Measurements from ENCODE around the gene ELK3. TPM values are rescaled to one million over a fixed set of nuclear protein-coding genes. Genes with fewer than 3 reads are reported as not detected.

The ELK3 gene
- polyA plus RNA-seq, 1 experiment: 20.9 TPM

GRCh38 chr12:96239711-96240635, 45.8 kb downstream of the ELK3 start:
- POLR2A ChIA-PET: interaction anchor here (0.6 kb wide), 1 partner anchor 19 kb away, joined by 3 read pairs; no protein-coding TSS in a partner anchor
- H3K27me3 ChIP-seq (ENCODE audit: control insufficient read depth, insufficient read depth, low read length): no peaks in the 10 kb centered on the region
- TF ChIP-seq CTCF (IDR thresholded peaks at IDR 0.05; ENCODE audit: insufficient read depth, low read depth, low read length): no peak
- H3K36me3 ChIP-seq (ENCODE audit: control insufficient read depth, insufficient read depth, low read length): no peaks in the 10 kb centered on the region
- H3K4me3 ChIP-seq (ENCODE audit: low read depth, low read length): no peak overlapping the region
- DNase-seq (ENCODE audit: low read depth): no peak
- CTCF ChIA-PET: interaction anchor here (0.6 to 1.0 kb wide), 3 partner anchors 22 to 160 kb away, joined by 3 read pairs; no protein-coding TSS in a partner anchor

DNA sequence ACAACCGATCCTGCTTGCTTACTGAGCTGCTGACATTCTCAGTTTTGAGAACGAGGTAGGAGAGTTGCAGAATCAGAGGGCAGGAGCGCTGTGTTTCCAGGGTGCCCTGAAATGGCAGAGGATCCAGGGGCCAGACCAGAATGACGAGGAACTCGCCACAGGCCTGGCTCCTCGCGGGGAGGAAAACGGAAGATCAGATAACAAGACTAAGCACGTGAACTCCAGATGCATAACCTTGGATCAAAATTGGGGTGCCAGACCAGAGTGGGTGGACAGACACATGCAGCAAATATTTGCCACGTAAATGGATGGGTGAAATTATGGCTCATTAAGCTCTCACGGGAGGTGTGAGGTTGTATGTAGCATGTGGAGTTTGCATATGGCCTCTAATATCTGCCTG, 46.5 kb downstream of the ELK3 start:
- ChIA-PET POLR2A (interaction anchor here (0.6 kb wide), 1 partner anchor 18 kb away, joined by 3 read pairs; no protein-coding TSS in a partner anchor), CTCF (interaction anchor here (0.6 to 1.0 kb wide), 3 partner anchors 21 to 159 kb away, joined by 3 read pairs; no protein-coding TSS in a partner anchor)
- Histone ChIP-seq H3K4me3 (ENCODE audit: low read depth, low read length) (no peak overlapping the region), H3K36me3 (ENCODE audit: control insufficient read depth, insufficient read depth, low read length) (no peaks in the 10 kb centered on the region), H3K27me3 (ENCODE audit: control insufficient read depth, insufficient read depth, low read length) (no peaks in the 10 kb centered on the region)
- no peak for DNase-seq (ENCODE audit: low read depth)
- no peak for TF ChIP-seq CTCF (IDR thresholded peaks at IDR 0.05; ENCODE audit: insufficient read depth, low read depth, low read length)

DNA sequence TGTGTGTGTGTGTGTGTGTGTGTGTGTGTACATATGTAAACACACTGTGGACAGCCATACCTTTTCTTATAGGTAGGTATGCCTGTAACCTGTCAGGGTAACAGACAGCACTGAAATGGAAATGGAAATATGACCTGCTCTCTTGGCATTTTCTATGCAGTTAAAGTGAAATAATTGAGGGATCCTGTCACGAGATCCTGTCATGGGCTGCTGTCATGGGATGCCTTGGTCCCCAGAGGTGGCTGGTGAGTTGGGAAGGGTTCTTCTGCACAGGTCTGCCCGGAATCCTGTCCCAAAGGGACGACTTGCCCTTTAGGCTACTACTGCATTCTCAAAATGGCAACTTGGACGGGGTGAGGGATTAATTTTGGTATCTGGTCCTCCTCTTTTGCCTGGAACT, 47.3 kb downstream of the ELK3 start:
- no peak for TF ChIP-seq CTCF (IDR thresholded peaks at IDR 0.05; ENCODE audit: insufficient read depth, low read depth, low read length)
- Histone ChIP-seq H3K36me3 (ENCODE audit: control insufficient read depth, insufficient read depth, low read length) (no peaks in the 10 kb centered on the region), H3K4me3 (ENCODE audit: low read depth, low read length) (no peak overlapping the region), H3K27me3 (ENCODE audit: control insufficient read depth, insufficient read depth, low read length) (no peaks in the 10 kb centered on the region)
- no peak for DNase-seq (ENCODE audit: low read depth)
- POLR2A ChIA-PET: no interaction called here
- CTCF ChIA-PET: interaction anchor here (1.0 kb wide), 2 partner anchors 26 to 158 kb away, joined by 3 read pairs; no protein-coding TSS in a partner anchor

GRCh38 chr12:96241846-96242256, 47.7 kb downstream of the ELK3 start:
- Histone ChIP-seq H3K4me3 (ENCODE audit: low read depth, low read length) (no peak overlapping the region), H3K36me3 (ENCODE audit: control insufficient read depth, insufficient read depth, low read length) (peaks cover 1% of the 10 kb centered on the region), H3K27me3 (ENCODE audit: control insufficient read depth, insufficient read depth, low read length) (no peaks in the 10 kb centered on the region)
- POLR2A ChIA-PET: no interaction called here
- peak; percentile 92 for DNase-seq (ENCODE audit: low read depth)
- TF ChIP-seq CTCF (IDR thresholded peaks at IDR 0.05; ENCODE audit: insufficient read depth, low read depth, low read length): no peak
- CTCF ChIA-PET: interaction anchor here (1.3 kb wide), 1 partner anchor 11 kb away, joined by 3 read pairs; no protein-coding TSS in a partner anchor

GRCh38 chr12:96242597-96242996, 48.4 kb downstream of the ELK3 start:
- Histone ChIP-seq H3K27me3 (ENCODE audit: control insufficient read depth, insufficient read depth, low read length) (no peaks in the 10 kb centered on the region), H3K36me3 (ENCODE audit: control insufficient read depth, insufficient read depth, low read length) (peaks cover 8% of the 10 kb centered on the region), H3K4me3 (ENCODE audit: low read depth, low read length) (no peak overlapping the region)
- DNase-seq (ENCODE audit: low read depth): no peak
- no peak for TF ChIP-seq CTCF (IDR thresholded peaks at IDR 0.05; ENCODE audit: insufficient read depth, low read depth, low read length)
- POLR2A ChIA-PET: no interaction called here
- CTCF ChIA-PET: interaction anchor here (1.2 to 1.3 kb wide), 2 partner anchors 12 to 180 kb away, joined by 3 read pairs; no protein-coding TSS in a partner anchor

Measured in BJ (cell line).